Measurements from ENCODE around the gene FGFBP3. TPM values are rescaled to one million over a fixed set of nuclear protein-coding genes. Genes with fewer than 3 reads are reported as not detected.
A peak's percentile ranks its signal among the peaks of the same experiment; 100 is the strongest.

Gene FGFBP3
- total and polyA plus RNA-seq, 2 donors (not counting 3 experiments of a cell fraction or from before 2014, with no cell fraction given): 0.11 to 0.38 TPM

DNA sequence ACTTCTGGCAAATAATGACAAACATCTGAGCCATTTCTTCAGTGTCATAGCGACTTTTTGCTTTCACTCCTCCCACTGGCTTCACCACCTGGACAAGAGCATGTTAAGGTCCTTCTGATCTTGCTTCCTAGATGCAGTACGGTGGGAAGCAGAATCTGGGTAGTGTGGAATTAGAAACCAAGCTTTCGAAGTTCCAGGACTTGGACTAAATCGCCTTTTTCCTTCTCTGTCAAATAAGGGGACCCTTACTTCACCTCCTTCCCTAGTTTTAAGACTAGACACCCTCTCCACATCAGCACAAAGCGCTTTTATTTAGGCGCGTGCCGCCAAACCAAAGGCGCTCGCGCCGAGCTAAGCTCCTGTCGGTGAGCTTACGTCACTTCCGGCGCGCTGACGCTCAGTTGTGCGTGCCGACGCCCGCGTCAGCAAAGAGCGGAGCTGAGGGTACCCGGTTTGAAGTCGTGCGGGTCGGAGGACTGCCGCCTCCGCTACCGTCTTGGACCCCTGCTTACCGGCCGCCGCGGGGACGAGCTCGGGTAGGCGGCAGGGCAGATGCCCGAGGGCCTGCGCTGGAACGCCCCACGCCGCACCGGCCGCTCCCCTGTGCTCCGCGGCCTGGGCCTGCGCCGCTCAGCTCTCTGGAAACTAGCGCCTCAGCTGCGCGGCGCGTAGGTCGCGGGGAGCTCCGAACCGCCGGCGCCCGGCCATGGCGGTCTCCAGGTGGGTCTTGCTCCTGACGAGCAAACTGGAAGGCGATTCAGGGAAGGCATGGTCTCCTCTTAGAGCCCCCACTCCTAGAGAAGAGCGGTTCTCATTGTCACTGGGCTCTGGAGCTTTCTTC is 14.3 kb upstream of the FGFBP3 start, which contains the start of gene BTAF1:
BTAF1 (plus strand) TSS at position 400 of the 841 bp plus-strand sequence; CDS start at position 707, 307 bp downstream.
- intact Hi-C loops (cut with micrococcal nuclease) (loop anchor here (5.0 kb wide), 2 partner anchors 126 to 516 kb away; partner anchors contain the start of gene TNKS2), dilution Hi-C loops (cut with MboI; ENCODE audit: extremely low pct_ligation_motif_present, low sequenced_read_pairs) (no loop called here)
- peaks cover 12% of the 10 kb centered on the region for H3K4me1 ChIP-seq (ENCODE audit: control insufficient read depth, extremely low read depth, insufficient read depth, low read length)
- FAIRE-seq (peak; percentile 85), DNase-seq (ENCODE audit: low read depth, low spot score) (peak; percentile 95)
- peaks cover 39% of the 10 kb centered on the region for H3K79me2 ChIP-seq (ENCODE audit: control insufficient read depth, insufficient read depth, low read length)
- TSS peak; percentile 95 for BruUV-seq (replicated peaks)
- peak within 1 kb of the TSS; percentile 92 for H3K9ac ChIP-seq (replicated peaks; ENCODE audit: extremely low read depth, insufficient read depth, low read length)
- peak within 1 kb of the TSS; percentile 97 for H3K4me2 ChIP-seq (ENCODE audit: insufficient read depth, low read length)
- no peaks in the 10 kb centered on the region for H3K27me3 ChIP-seq (ENCODE audit: control insufficient read depth in 2 of 2, insufficient read depth in 2 of 2, low read length in 2 of 2)
- H4K20me1 ChIP-seq (replicated peaks; ENCODE audit: control insufficient read depth, extremely low read depth, insufficient read depth, low read length): no peaks in the 10 kb centered on the region
- H3K9me3 ChIP-seq (replicated peaks; ENCODE audit: control insufficient read depth, insufficient read depth, low read length): no peaks in the 10 kb centered on the region
- POLR2A ChIA-PET: interaction anchor here (0.5 to 1.3 kb wide), 4 partner anchors 11 to 291 kb away, joined by 3 to 6 read pairs (median 4); partner anchors contain the start of genes FGFBP3 and PPP1R3C
- no peak for TF ChIP-seq EZH2 (IDR thresholded peaks at IDR 0.05; ENCODE audit: borderline replicate concordance, low read depth, low read length, severe bottlenecking)
- peak; percentile 96 for TF ChIP-seq POLR2A (IDR thresholded peaks at IDR 0.05; ENCODE audit: low read depth, low read length)
- TF ChIP-seq POLR2AphosphoS5 (IDR thresholded peaks at IDR 0.05; ENCODE audit: insufficient read depth, low read depth, low read length): peak; percentile 95
- TF ChIP-seq, protein P1, sequence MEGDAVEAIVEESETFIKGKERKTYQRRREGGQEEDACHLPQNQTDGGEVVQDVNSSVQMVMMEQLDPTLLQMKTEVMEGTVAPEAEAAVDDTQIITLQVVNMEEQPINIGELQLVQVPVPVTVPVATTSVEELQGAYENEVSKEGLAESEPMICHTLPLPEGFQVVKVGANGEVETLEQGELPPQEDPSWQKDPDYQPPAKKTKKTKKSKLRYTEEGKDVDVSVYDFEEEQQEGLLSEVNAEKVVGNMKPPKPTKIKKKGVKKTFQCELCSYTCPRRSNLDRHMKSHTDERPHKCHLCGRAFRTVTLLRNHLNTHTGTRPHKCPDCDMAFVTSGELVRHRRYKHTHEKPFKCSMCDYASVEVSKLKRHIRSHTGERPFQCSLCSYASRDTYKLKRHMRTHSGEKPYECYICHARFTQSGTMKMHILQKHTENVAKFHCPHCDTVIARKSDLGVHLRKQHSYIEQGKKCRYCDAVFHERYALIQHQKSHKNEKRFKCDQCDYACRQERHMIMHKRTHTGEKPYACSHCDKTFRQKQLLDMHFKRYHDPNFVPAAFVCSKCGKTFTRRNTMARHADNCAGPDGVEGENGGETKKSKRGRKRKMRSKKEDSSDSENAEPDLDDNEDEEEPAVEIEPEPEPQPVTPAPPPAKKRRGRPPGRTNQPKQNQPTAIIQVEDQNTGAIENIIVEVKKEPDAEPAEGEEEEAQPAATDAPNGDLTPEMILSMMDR (IDR thresholded peaks at IDR 0.05; ENCODE audit: extremely low read depth in 1 of 2, insufficient read depth in 1 of 2, low read depth in 1 of 2, low read length in 2 of 2): no peak
- peak; percentile 25 for TF ChIP-seq JUN (IDR thresholded peaks at IDR 0.05; ENCODE audit: borderline replicate concordance, insufficient read depth, insufficient read length, low read depth)
- no peak for TF ChIP-seq GATA2 (IDR thresholded peaks at IDR 0.05; ENCODE audit: insufficient read depth, insufficient read length, low read depth, low read length)
- H3K9me1 ChIP-seq (replicated peaks; ENCODE audit: control insufficient read depth, extremely low read depth, insufficient read depth, low read length): no peaks in the 10 kb centered on the region
- peak within 1 kb of the TSS; percentile 66 for H3K27ac ChIP-seq (ENCODE audit: insufficient read depth, low read depth, low read length)
- peak within 1 kb of the TSS; percentile 87 to 99 (median 87) for H3K4me3 ChIP-seq (replicated peaks in 1 of 3; ENCODE audit: insufficient read depth in 1 of 3, low read depth in 1 of 3, low read length in 3 of 3)
- CTCF ChIA-PET: interaction anchor here (0.8 to 4.8 kb wide), 12 partner anchors 9 to 625 kb away, joined by 3 to 28 read pairs (median 3); partner anchors contain the start of genes FGFBP3 and TNKS2
- no peaks in the 10 kb centered on the region for H3K36me3 ChIP-seq (ENCODE audit: control insufficient read depth in 2 of 2, extremely low read depth in 1 of 2, insufficient read depth in 2 of 2, low read length in 2 of 2)
- H2AFZ ChIP-seq (ENCODE audit: low read depth, low read length): peak within 1 kb of the TSS; percentile 69

All from endothelial cell of umbilical vein (primary cell).